Body of pancreas (tissue), 4 donors: ENCODE results near the gene TBX10.

Experiments
- CTCF ChIP-seq, 7 experiments: fragments of 450-650 bp in 4 of 7; fragments of 200-600 bp in 3 of 7; sonication (generic) in 3 of 7; IDR thresholded peaks; one replicate each; pipeline ENCODE4 v1.5.1; 2016 to 2019; ENCODE audit warnings: antibody characterized with exemption in 7 of 7
- POLR2A ChIP-seq, 3 donors: fragments of 450-650 bp; IDR thresholded peaks; one replicate each; pipeline ENCODE4 v1.6.1; 2016; ENCODE audit warnings: antibody characterized with exemption in 3 of 3, mild to moderate bottlenecking in 2 of 3

GRCh38 chr11:67604815-67605214 is 34.7 kb downstream of the TBX10 start:
- TF ChIP-seq POLR2A (IDR thresholded peaks at IDR 0.05) (no peak), CTCF (IDR thresholded peaks at IDR 0.05) (no peak)
